ENCODE data around the gene RPE65.
"Not testable (repeated sequence)": the region's sequence is repeated elsewhere in the genome, so short reads cannot be mapped to it uniquely, and the experiment has no call there.

The RPE65 gene

GRCh38 chr1:68449901-68450300 lies at the start of gene RPE65:
TSS of gene RPE65 (minus strand) at chr1:68449954. CDS start at chr1:68449905, 49 bp downstream.
- H3K27ac ChIP-seq: no peak within 1 kb of the TSS
- TF ChIP-seq, protein P1, sequence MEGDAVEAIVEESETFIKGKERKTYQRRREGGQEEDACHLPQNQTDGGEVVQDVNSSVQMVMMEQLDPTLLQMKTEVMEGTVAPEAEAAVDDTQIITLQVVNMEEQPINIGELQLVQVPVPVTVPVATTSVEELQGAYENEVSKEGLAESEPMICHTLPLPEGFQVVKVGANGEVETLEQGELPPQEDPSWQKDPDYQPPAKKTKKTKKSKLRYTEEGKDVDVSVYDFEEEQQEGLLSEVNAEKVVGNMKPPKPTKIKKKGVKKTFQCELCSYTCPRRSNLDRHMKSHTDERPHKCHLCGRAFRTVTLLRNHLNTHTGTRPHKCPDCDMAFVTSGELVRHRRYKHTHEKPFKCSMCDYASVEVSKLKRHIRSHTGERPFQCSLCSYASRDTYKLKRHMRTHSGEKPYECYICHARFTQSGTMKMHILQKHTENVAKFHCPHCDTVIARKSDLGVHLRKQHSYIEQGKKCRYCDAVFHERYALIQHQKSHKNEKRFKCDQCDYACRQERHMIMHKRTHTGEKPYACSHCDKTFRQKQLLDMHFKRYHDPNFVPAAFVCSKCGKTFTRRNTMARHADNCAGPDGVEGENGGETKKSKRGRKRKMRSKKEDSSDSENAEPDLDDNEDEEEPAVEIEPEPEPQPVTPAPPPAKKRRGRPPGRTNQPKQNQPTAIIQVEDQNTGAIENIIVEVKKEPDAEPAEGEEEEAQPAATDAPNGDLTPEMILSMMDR (IDR thresholded peaks at IDR 0.05): no peak
- no peak for TF ChIP-seq ZFX (IDR thresholded peaks at IDR 0.05; ENCODE audit: borderline replicate concordance)

DNA sequence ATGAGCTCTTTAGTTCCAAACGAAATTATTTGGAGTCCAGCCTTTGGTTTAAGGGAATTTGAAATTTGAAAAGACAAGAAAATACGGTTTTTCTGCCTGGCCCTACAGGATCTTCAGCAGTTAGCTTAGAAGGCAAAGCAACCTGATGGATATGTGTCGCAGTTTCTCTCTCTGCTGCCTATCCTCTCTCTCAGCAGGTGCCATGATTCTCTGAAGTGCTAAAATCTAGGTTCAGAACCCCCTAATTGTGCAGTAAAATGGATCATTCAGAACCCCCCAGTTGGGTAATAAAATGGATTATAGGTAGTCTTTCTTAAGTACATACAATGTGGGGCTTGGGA lies 47.6 kb upstream of the RPE65 start:
- no peak for TF ChIP-seq ZFX (IDR thresholded peaks at IDR 0.05; ENCODE audit: borderline replicate concordance)

DNA sequence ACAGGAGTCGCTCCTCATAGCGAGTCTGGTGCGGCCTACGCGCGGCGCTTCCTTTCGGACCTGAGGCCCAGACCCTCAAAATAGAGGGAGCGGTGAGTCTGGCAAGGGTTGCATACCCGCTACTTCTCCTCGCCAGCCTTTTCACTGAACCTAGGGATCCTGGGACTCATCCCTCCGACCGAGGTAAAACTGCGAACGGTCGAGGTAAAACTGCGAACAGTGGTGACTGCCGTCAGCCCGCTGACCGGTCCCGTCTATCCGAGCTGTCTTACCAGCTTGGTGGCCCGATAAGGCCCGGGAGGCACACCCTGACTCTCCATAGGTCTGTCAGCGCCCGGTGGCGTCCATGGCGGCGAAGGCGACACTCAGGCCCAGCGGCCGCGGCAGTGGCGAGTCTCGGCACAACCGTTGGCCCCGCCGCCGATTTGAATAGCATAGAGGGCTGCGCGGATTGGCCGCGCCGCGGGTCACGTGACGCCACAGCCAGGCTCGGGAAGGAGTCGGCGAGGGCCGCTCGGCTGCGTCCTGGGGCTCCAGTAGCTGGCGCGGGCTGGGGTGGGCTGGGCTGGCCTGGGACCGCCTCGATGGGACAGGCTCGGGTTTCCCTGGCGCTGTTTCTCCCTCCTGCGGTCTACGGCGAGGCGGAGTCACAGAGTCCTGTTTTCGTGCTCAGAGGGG lies 47.1 kb upstream of the RPE65 start, which contains the start of gene DEPDC1:
TSS of gene DEPDC1 (minus strand) at position 403 of the 678 bp plus-strand sequence. CDS start at position 320, 83 bp downstream.
- peak within 1 kb of the TSS; percentile 81 for H3K27ac ChIP-seq

More for the DNA sequence above, 47.6 kb upstream of the RPE65 start:
- peak overlapping the region; percentile 81 for H3K27ac ChIP-seq

DNA sequence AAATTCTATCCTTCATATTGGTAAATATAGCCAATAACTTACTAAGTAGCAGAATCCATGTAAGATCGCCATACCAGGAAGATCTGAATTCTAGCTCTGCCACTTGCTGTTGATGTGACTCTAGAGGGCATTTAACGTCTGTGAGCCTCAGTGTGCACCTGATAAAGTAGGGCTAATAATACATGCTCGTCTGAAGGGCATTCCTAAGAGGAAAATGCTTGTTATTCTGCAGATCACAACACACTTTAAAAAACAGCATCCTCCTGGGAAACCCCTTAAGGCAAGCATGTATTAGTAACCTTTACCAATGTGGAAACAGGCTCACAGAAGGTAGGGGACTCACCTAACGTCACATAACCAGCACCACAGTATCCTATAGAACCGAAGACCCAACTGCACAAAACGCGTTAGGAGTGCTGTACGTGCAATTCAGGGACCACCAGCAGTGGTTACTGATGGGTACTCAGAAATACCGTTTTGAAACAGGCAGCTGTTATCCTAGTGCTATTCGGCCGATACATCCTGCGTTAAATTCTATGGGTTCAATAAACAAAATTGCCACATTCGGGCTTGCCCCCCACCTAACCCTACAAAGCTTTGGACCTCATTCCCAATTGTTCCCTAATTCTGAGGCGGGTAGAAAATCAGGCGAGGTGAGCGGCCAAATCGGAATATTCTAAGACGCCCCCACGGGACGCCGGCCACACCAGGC lies 46.4 kb upstream of the RPE65 start:
- TF ChIP-seq ZFX (IDR thresholded peaks at IDR 0.05; ENCODE audit: borderline replicate concordance): no peak
- TF ChIP-seq, protein P1 (IDR thresholded peaks at IDR 0.05): no peak
- H3K27ac ChIP-seq: peak overlapping the region; percentile 81

More for the DNA sequence above, 47.1 kb upstream of the RPE65 start, which contains the start of gene DEPDC1:
- TF ChIP-seq ZFX (IDR thresholded peaks at IDR 0.05; ENCODE audit: borderline replicate concordance): no peak
- TF ChIP-seq, protein P1 (IDR thresholded peaks at IDR 0.05): no peak

GRCh38 chr1:68495532-68495931 lies 45.8 kb upstream of the RPE65 start:
- TF ChIP-seq, protein P1 (IDR thresholded peaks at IDR 0.05): no peak
- no peak for TF ChIP-seq ZFX (IDR thresholded peaks at IDR 0.05; ENCODE audit: borderline replicate concordance)
- peak overlapping the region; percentile 81 for H3K27ac ChIP-seq

DNA sequence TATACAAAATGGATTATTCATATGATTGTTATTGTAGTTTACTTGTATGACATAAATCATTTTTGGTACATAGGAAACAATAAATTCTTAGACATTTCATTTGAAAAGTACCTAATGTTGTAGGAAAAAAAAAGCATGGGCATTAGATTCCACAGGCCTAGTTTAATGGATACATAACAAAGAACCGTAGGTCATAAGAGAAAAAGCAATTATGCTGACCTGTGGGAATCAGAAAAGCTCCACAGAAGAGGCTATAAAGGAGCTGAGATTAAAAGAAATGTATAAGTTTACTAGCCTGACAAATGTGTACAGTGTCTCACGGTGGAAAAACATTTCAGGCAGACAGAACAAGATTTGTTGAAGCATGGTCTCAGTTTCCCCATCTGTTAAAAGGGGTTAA lies 43.4 kb upstream of the RPE65 start:
- TF ChIP-seq ZFX (IDR thresholded peaks at IDR 0.05; ENCODE audit: borderline replicate concordance): no peak
- TF ChIP-seq, protein P1 (IDR thresholded peaks at IDR 0.05): no peak
- H3K27ac ChIP-seq: no peak overlapping the region

GRCh38 chr1:68492255-68492654 lies 42.5 kb upstream of the RPE65 start:
- not testable (repeated sequence) for H3K27ac ChIP-seq

- TF ChIP-seq, protein P1 (IDR thresholded peaks at IDR 0.05): no peak
- no peak for TF ChIP-seq ZFX (IDR thresholded peaks at IDR 0.05; ENCODE audit: borderline replicate concordance)
- H3K27ac ChIP-seq: no peak overlapping the region
Observed at GRCh38 chr1:68490046-68490651, 40.4 kb upstream of the RPE65 start.
